HG03108 (cell line): ENCODE results near the gene GAGE12F.
"Not testable (repeated sequence)": the region's sequence is repeated elsewhere in the genome, so short reads cannot be mapped to it uniquely, and the experiment has no call there.

Source experiments
- ATAC-seq: cut with Tn5 transposase; IDR thresholded peaks from one replicate; pipeline ENCODE4 v1.9.1; 2021; ENCODE audit warnings: moderate library complexity; ENCODE audit not compliant: unreplicated experiment

Gene GAGE12F

GRCh38 chrX:49560542-49560941, at the start of gene GAGE12F:
TSS of gene GAGE12F (plus strand) at chrX:49560842. CDS start at chrX:49561997, 1,155 bp downstream.
- not testable (repeated sequence) for ATAC-seq

GRCh38 chrX:49531877-49532276, 28.8 kb upstream of the GAGE12F start, which contains the start of gene GAGE12C:
TSS of gene GAGE12C (plus strand) at chrX:49532177. CDS start at chrX:49533332, 1,155 bp downstream.
- ATAC-seq = not testable (repeated sequence)

GRCh38 chrX:49541433-49541832, 19.2 kb upstream of the GAGE12F start, which contains the start of gene GAGE12D:
TSS of gene GAGE12D (plus strand) at chrX:49541733. CDS start at chrX:49542888, 1,155 bp downstream.
- ATAC-seq = not testable (repeated sequence)

GRCh38 chrX:49550989-49551388, 9.7 kb upstream of the GAGE12F start, which contains the start of gene GAGE12E:
TSS of gene GAGE12E (plus strand) at chrX:49551289. CDS start at chrX:49552444, 1,155 bp downstream.
- ATAC-seq = not testable (repeated sequence)

- not testable (repeated sequence) for ATAC-seq
These were observed 8.1 kb downstream of the GAGE12F start for GRCh38 chrX:49568728-49569127.

GRCh38 chrX:49569152-49569551, 8.5 kb downstream of the GAGE12F start:
- not testable (repeated sequence) for ATAC-seq

- ATAC-seq = not testable (repeated sequence)
These were observed 9.5 kb downstream of the GAGE12F start, which contains the start of gene GAGE12G for GRCh38 chrX:49570100-49570499. TSS of gene GAGE12G (plus strand) at chrX:49570400. CDS start at chrX:49571555, 1,155 bp downstream.

GRCh38 chrX:49579649-49580048, 19.0 kb downstream of the GAGE12F start, which contains the start of gene GAGE12H:
TSS of gene GAGE12H (plus strand) at chrX:49579949. CDS start at chrX:49581104, 1,155 bp downstream.
- ATAC-seq = not testable (repeated sequence)

GRCh38 chrX:49589196-49589595, 28.6 kb downstream of the GAGE12F start, which contains the start of gene GAGE2A:
TSS of gene GAGE2A (plus strand) at chrX:49589496. CDS start at chrX:49590651, 1,155 bp downstream.
- not testable (repeated sequence) for ATAC-seq

GRCh38 chrX:49589769-49590478, 29.3 kb downstream of the GAGE12F start:
- ATAC-seq = not testable (repeated sequence)

GRCh38 chrX:49590488-49590887, 29.8 kb downstream of the GAGE12F start:
- not testable (repeated sequence) for ATAC-seq

- ATAC-seq = not testable (repeated sequence)
These were observed 38.1 kb downstream of the GAGE12F start, which contains the start of gene GAGE1 for GRCh38 chrX:49598720-49599119. TSS of gene GAGE1 (plus strand) at chrX:49599020. CDS start at chrX:49600175, 1,155 bp downstream.

- no peak for ATAC-seq
These were observed 50.2 kb downstream of the GAGE12F start for GRCh38 chrX:49610718-49611310.
